Activated naive CD4-positive, alpha-beta T cell treated with anti-CD3 and anti-CD28 coated beads for 36 hours (primary cell): ENCODE data around the gene SLC44A3. TPM values are rescaled to one million over a fixed set of nuclear protein-coding genes. Genes with fewer than 3 reads are reported as not detected.

ENCODE experiments used
- CTCF ChIA-PET: fragments of 350-600 bp; sonication (Branson Sonifier 250); formaldehyde crosslinking; loops from one replicate; lab custom pipeline; 2021; ENCODE audit warnings: antibody characterized with exemption; lab: Charles Lee
- DNase-seq: peaks from one replicate; pipeline ENCODE4 v3.0.0-alpha.2; 2020
- H3K27ac Mint-ChIP-seq: one replicate; pipeline ENCODE4 v1.8.0; 2021; ENCODE audit warnings: mild to moderate bottlenecking, mixed read lengths
- H3K27me3 Mint-ChIP-seq: one replicate; pipeline ENCODE4 v1.8.0; 2021; ENCODE audit warnings: low read depth, mixed read lengths
- H3K36me3 Mint-ChIP-seq: one replicate; pipeline ENCODE4 v1.8.0; 2021; ENCODE audit warnings: low read depth, mixed read lengths
- H3K4me1 Mint-ChIP-seq: one replicate; pipeline ENCODE4 v1.8.0; 2021; ENCODE audit warnings: low read depth, mixed read lengths
- H3K4me3 Mint-ChIP-seq: one replicate; pipeline ENCODE4 v1.8.0; 2021; ENCODE audit warnings: mild to moderate bottlenecking, moderate library complexity, mixed read lengths
- H3K9me3 Mint-ChIP-seq: one replicate; pipeline ENCODE4 v1.8.0; 2021; ENCODE audit warnings: mixed read lengths
- intact Hi-C: fragments of 100-400 bp; cut with micrococcal nuclease; formaldehyde crosslinking; loops from one replicate; pipeline ENCODE4 v1.15.1; 2023
- total RNA-seq, 2 experiments: library from RNA; stranded (reverse); gene quantifications; one replicate each; pipeline ENCODE4 v1.2.3, GENCODE V29; 2021

Gene SLC44A3
- total RNA-seq, 2 experiments from 2014 or later, result not detected

DNA sequence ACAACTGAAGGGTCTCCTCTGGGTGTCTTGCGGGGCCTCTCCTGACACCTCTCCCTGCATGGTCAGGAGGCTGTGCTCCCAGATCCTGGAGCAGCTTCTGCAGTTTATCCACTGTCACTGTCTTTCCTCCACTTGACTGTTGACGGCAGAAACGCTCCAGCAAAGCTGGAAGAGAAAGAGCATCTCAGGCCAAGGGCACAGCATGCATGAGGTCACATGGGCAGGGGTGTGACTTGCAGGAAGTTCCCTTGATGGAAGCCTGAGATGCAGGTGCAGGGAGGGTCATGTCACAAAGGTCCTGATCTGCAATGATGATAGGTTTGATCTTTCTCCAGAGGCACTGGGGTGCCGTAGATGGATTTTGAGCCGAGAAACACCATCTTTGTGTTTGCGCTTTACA lies 23.3 kb downstream of the SLC44A3 start:
- Mint-ChIP-seq H3K36me3 (no peaks in the 10 kb centered on the region), H3K9me3 (no peaks in the 10 kb centered on the region), H3K4me1 (no peaks in the 10 kb centered on the region), H3K27me3 (peaks cover 3% of the 10 kb centered on the region), H3K4me3 (no peak overlapping the region), H3K27ac (no peak overlapping the region)
- DNase-seq, result no peak
- intact Hi-C loops, result no loop called here
- CTCF ChIA-PET, result interaction anchor here (3.3 to 4.3 kb wide), 2 partner anchors 11 to 200 kb away, joined by 11 to 24 read pairs; no protein-coding TSS in a partner anchor

DNA sequence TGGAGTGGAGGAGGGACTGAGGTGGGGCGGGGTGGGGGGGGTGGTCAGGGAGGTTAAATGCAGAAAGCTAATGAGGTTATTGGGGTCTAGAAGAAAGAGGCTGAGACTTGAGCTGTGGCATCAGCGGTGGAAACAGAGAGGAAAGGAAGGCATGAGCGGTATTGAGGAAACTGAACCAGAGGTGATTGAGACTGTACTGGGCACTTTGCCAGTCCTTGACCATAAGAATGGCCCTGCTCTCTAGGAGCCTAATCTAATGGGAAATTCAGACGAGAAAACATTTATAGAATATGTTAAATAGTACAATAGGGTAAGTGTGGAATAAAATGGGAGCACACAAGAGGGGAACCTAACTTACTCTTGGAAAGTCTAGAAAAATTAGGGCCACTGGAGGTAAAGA lies 23.7 kb downstream of the SLC44A3 start:
- no peaks in the 10 kb centered on the region for H3K4me1 Mint-ChIP-seq
- intact Hi-C loops, result no loop called here
- CTCF ChIA-PET, result interaction anchor here (3.3 to 4.3 kb wide), 2 partner anchors 11 to 200 kb away, joined by 11 to 24 read pairs; no protein-coding TSS in a partner anchor
- H3K9me3 Mint-ChIP-seq, result no peaks in the 10 kb centered on the region
- H3K4me3 Mint-ChIP-seq, result no peak overlapping the region
- no peak for DNase-seq
- H3K36me3 Mint-ChIP-seq, result no peaks in the 10 kb centered on the region
- H3K27me3 Mint-ChIP-seq, result peaks cover 3% of the 10 kb centered on the region
- H3K27ac Mint-ChIP-seq, result no peak overlapping the region

DNA sequence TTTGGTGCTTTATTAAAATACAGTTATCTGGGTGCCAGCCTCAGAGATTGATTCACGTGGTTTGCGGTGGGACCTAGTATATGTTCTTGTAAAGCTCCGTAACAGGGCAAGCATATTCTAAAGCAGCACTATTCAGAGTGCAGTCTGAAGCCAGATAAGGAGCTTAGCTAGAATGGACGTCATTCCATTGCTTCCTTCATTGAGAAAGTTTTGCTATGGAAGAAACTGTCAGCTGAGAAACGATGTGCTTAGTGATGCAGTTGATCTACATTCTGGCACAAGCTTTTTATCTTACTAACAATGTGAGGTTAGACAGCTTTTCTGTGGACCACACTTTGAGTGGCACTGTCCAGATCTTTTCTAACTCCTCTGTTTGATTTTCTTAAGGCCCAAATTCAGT lies 26.2 kb downstream of the SLC44A3 start:
- H3K27me3 Mint-ChIP-seq, result no peaks in the 10 kb centered on the region
- no peaks in the 10 kb centered on the region for H3K9me3 Mint-ChIP-seq
- no peaks in the 10 kb centered on the region for H3K4me1 Mint-ChIP-seq
- H3K27ac Mint-ChIP-seq, result no peak overlapping the region
- intact Hi-C loops, result no loop called here
- no peak for DNase-seq
- no peaks in the 10 kb centered on the region for H3K36me3 Mint-ChIP-seq
- H3K4me3 Mint-ChIP-seq, result no peak overlapping the region
- CTCF ChIA-PET, result interaction anchor here (0.6 to 4.3 kb wide), 3 partner anchors 8 to 784 kb away, joined by 3 to 24 read pairs (median 11); no protein-coding TSS in a partner anchor

DNA sequence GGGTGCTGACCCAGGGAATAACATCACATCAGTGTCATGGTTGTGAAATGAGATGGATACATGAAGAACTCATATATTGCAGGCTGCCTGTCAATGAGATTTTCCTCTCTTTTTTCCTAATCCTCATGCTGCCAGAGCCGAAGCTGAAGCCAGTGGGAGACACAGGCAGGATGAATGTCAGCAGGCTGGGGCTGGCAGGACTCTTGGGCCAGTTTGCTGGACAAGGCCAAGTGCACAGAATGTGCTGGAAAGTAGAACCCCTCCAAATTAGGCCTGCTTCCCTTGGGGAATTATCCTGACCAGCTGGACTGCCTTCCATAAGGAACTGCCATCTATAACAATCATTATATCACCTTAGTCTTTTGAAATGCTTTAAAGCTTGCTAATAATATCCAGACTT lies 31.4 kb downstream of the SLC44A3 start:
- H3K36me3 Mint-ChIP-seq, result no peaks in the 10 kb centered on the region
- intact Hi-C loops, result no loop called here
- no peaks in the 10 kb centered on the region for H3K27me3 Mint-ChIP-seq
- no peak overlapping the region for H3K27ac Mint-ChIP-seq
- no peak overlapping the region for H3K4me3 Mint-ChIP-seq
- H3K9me3 Mint-ChIP-seq, result no peaks in the 10 kb centered on the region
- CTCF ChIA-PET, result interaction anchor here (0.6 to 1.4 kb wide), 3 partner anchors 46 to 327 kb away, joined by 3 to 8 read pairs (median 3); no protein-coding TSS in a partner anchor
- DNase-seq, result no peak
- H3K4me1 Mint-ChIP-seq, result no peaks in the 10 kb centered on the region

DNA sequence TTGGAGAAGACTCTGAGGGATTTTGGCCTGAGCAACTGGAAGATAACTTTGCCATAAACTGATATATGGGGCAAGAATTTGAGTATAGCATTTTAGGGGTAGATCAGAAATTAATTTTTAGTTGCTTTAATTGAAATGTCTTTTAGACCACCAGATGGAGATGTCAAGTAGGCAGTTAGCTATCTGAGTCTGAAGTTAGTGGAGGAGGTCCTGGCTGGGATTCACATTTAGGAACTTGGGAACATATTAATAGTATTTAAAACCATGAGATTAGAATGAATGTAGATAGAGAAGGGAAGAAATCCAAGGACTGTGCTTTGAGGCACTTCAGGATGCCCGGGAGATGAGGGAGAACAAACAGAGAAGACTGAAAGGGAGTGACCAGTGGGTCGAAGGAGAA lies 32.6 kb downstream of the SLC44A3 start:
- H3K36me3 Mint-ChIP-seq, result no peaks in the 10 kb centered on the region
- CTCF ChIA-PET, result interaction anchor here (1.4 to 1.7 kb wide), 2 partner anchors 20 to 191 kb away, joined by 3 to 8 read pairs; no protein-coding TSS in a partner anchor
- H3K27me3 Mint-ChIP-seq, result no peaks in the 10 kb centered on the region
- intact Hi-C loops, result no loop called here
- no peak for DNase-seq
- H3K27ac Mint-ChIP-seq, result no peak overlapping the region
- H3K4me1 Mint-ChIP-seq, result no peaks in the 10 kb centered on the region
- no peak overlapping the region for H3K4me3 Mint-ChIP-seq
- H3K9me3 Mint-ChIP-seq, result no peaks in the 10 kb centered on the region

DNA sequence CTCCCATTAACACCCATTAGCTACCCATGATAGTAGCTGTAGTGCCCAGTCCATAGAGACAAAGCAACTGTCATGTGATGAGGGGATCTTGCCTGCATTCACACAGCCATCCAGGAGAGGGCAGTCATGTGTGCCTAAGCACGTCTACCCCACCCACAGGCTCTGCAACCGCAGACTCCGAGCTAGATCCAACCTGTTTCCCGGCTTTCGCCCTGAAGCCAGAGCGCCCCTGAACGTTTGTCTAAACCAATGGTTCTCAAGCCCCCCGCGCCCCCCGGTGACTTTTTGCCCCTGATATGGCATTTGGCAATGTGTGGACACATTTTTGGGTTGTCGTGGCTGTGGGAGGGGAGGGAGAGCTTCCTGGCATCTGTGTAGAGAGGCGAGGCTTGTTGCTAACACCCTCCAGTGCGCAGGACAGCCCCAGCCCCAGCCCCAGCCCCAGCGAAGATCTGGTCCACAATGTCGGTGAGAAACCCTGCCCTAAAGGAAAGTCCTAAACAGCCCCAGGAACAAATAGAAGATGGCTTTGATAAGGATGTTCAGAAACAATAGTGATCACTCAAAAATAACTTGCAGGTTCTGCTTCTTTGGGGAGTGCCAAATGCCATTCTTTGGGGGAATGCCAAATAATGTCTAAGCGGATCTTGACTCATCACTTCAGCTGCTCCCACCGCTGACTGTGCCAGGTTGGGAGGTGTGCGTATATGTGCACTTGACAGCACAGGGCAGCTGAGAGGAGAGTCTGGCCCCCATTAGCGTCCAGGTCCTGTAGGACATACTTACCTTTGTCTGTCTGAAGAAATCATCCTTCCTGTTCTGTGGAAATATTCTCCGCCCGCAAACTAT lies 34.5 kb downstream of the SLC44A3 start:
- Mint-ChIP-seq H3K36me3 (no peaks in the 10 kb centered on the region), H3K27me3 (peaks cover 3% of the 10 kb centered on the region), H3K9me3 (no peaks in the 10 kb centered on the region), H3K4me3 (no peak overlapping the region), H3K27ac (no peak overlapping the region), H3K4me1 (no peaks in the 10 kb centered on the region)
- intact Hi-C loops, result loop anchor here (1.0 to 2.0 kb wide), 6 partner anchors 72 to 380 kb away; partner anchors contain the start of genes ALG14, CNN3, RWDD3 and TLCD4
- CTCF ChIA-PET, result interaction anchor here (0.5 to 4.9 kb wide), 55 partner anchors 10 to 1959 kb away, joined by 3 to 118 read pairs (median 4); partner anchors contain the start of gene RWDD3
- DNase-seq, result peak; percentile 91

DNA sequence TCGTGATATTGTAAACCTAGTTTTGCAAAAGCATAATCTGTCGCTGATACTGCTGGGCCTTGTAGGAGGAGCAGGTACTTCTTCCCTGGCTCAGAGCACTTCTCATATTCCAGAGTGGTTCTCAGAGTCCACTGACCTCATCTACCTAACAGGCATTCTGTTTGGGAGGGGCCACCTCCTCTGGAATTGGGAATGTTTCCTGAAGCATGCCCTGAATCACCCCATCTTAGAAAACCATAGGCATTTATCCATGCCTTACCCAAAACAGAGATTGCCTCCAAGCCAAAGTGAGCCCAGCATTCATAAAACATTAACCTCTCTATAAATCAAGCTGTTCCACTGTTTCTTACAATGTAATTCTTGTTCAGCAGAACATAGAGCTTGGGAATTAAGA lies 35.1 kb downstream of the SLC44A3 start:
- intact Hi-C loops, result loop anchor here (1.0 to 2.0 kb wide), 5 partner anchors 71 to 379 kb away; partner anchors contain the start of genes ALG14, CNN3, RWDD3 and TLCD4
- peaks cover 5% of the 10 kb centered on the region for H3K27me3 Mint-ChIP-seq
- no peaks in the 10 kb centered on the region for H3K36me3 Mint-ChIP-seq
- H3K4me3 Mint-ChIP-seq, result no peak overlapping the region
- CTCF ChIA-PET, result interaction anchor here (0.8 to 4.9 kb wide), 18 partner anchors 9 to 792 kb away, joined by 3 to 118 read pairs (median 7); partner anchors contain the start of gene RWDD3
- H3K27ac Mint-ChIP-seq, result no peak overlapping the region
- no peak for DNase-seq
- no peaks in the 10 kb centered on the region for H3K4me1 Mint-ChIP-seq
- H3K9me3 Mint-ChIP-seq, result no peaks in the 10 kb centered on the region

DNA sequence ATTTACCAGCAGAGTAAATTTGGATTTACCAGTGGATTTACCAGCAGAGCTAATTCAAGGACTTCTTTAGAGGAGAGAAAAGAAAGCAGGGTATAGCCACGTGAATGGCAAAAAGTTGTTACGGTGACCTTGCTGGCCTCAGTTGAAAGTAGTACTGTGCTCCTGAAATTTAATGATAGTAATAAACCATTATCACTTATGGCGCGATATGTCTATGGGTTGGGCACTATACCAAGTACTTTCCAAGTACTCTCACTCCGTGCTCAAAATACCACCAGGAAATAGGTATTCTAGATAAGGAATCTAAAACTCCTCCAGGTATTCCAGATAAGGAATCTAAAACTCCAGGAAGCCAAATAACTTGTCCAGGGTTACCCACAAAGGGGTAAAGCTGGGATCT lies 35.8 kb downstream of the SLC44A3 start:
- intact Hi-C loops, result no loop called here
- peaks cover 5% of the 10 kb centered on the region for H3K27me3 Mint-ChIP-seq
- CTCF ChIA-PET, result interaction anchor here (0.8 to 4.9 kb wide), 10 partner anchors 8 to 793 kb away, joined by 3 to 118 read pairs (median 6); partner anchors contain the start of gene RWDD3

GRCh38 chr1:94856868-94857267 lies 36.7 kb downstream of the SLC44A3 start:
- H3K4me1 Mint-ChIP-seq, result no peaks in the 10 kb centered on the region
- intact Hi-C loops, result no loop called here
- H3K36me3 Mint-ChIP-seq, result no peaks in the 10 kb centered on the region
- H3K27ac Mint-ChIP-seq, result no peak overlapping the region
- H3K9me3 Mint-ChIP-seq, result no peaks in the 10 kb centered on the region
- DNase-seq, result no peak
- H3K27me3 Mint-ChIP-seq, result peaks cover 5% of the 10 kb centered on the region
- no peak overlapping the region for H3K4me3 Mint-ChIP-seq
- CTCF ChIA-PET, result interaction anchor here (1.1 to 4.9 kb wide), 5 partner anchors 59 to 377 kb away, joined by 3 to 118 read pairs (median 4); partner anchors contain the start of gene RWDD3

More for the DNA sequence above, 35.8 kb downstream of the SLC44A3 start:
- no peaks in the 10 kb centered on the region for H3K9me3 Mint-ChIP-seq
- H3K27ac Mint-ChIP-seq, result no peak overlapping the region
- no peak overlapping the region for H3K4me3 Mint-ChIP-seq
- no peaks in the 10 kb centered on the region for H3K36me3 Mint-ChIP-seq
- H3K4me1 Mint-ChIP-seq, result no peaks in the 10 kb centered on the region
- DNase-seq, result no peak

DNA sequence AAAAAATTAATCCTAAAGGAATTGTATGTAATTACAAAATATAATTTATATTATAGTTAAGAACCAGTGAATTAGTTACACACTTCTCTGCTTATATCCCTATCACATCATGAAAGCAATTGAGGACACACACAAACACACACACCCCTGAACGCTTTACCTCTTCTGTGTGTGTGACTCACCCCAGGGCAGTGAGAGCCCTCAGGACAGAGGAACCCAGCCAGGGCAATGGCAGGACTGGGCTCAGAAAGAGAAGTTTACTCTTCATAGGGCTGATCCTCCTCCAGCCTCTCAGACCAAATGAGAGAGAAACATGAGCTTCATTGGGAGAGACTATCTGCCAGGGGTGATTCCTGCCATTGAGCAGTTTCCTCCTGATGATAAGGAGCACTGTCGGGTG lies 38.1 kb downstream of the SLC44A3 start:
- peaks cover 5% of the 10 kb centered on the region for H3K27me3 Mint-ChIP-seq
- intact Hi-C loops, result no loop called here
- CTCF ChIA-PET, result no interaction called here
- no peaks in the 10 kb centered on the region for H3K9me3 Mint-ChIP-seq
- no peaks in the 10 kb centered on the region for H3K36me3 Mint-ChIP-seq
- DNase-seq, result no peak
- H3K4me3 Mint-ChIP-seq, result no peak overlapping the region
- no peaks in the 10 kb centered on the region for H3K4me1 Mint-ChIP-seq
- H3K27ac Mint-ChIP-seq, result no peak overlapping the region

GRCh38 chr1:94859174-94859573 lies 39.0 kb downstream of the SLC44A3 start:
- CTCF ChIA-PET, result interaction anchor here (1.2 kb wide), 1 partner anchor 184 kb away, joined by 6 read pairs; no protein-coding TSS in a partner anchor
- no peak overlapping the region for H3K27ac Mint-ChIP-seq
- no peaks in the 10 kb centered on the region for H3K4me1 Mint-ChIP-seq
- intact Hi-C loops, result no loop called here
- H3K36me3 Mint-ChIP-seq, result no peaks in the 10 kb centered on the region
- H3K27me3 Mint-ChIP-seq, result peaks cover 5% of the 10 kb centered on the region
- no peak overlapping the region for H3K4me3 Mint-ChIP-seq
- no peak for DNase-seq
- no peaks in the 10 kb centered on the region for H3K9me3 Mint-ChIP-seq

DNA sequence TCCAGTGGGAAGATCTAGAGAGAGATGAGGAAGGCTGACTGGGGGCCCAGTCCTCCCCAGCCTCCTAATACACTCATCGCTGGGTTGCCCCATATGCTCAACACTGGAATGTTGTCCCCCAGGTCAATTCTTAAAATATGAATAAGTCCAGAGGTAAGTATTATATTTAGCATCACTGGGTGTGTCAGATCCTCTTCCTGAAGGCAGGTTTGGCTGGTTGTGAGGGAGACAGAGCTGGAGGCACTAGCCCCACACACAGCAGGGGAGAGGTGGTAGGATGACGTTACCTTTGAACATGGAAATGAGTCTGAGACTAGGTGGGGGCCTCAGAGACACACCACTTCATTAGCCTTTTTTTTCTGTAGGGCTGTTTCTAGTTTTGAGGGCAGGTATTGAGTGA lies 42.6 kb downstream of the SLC44A3 start:
- Mint-ChIP-seq H3K4me3 (no peak overlapping the region), H3K9me3 (no peaks in the 10 kb centered on the region), H3K27me3 (peaks cover 5% of the 10 kb centered on the region), H3K27ac (no peak overlapping the region), H3K4me1 (no peaks in the 10 kb centered on the region), H3K36me3 (no peaks in the 10 kb centered on the region)
- intact Hi-C loops, result no loop called here
- CTCF ChIA-PET, result interaction anchor here (1.1 to 3.8 kb wide), 2 partner anchors 8 to 181 kb away, joined by 3 to 22 read pairs; no protein-coding TSS in a partner anchor
- no peak for DNase-seq
